Measurements from ENCODE around the gene DOC2B.
"Not testable (repeated sequence)": the region's sequence is repeated elsewhere in the genome, so short reads cannot be mapped to it uniquely, and the experiment has no call there.

DNA sequence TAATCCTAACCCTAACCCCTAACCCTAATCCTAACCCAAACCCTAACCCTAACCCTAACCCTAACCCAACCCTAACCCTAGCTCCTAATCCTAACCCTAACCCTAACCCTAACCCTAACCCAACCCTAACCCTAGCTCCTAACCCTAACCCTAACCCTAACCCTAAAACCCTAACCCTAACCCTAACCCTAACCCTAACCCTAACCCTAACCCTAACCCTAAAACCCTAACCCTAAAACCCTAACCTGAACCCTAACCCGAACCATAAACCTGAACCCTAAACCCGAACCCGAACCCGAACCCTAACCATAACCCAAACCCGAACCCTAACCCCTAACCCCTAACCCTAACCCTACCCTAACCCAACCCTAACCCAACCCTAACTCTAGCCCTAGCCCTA is 68.3 kb downstream of the DOC2B start:
- not testable (repeated sequence) for TF ChIP-seq CTCF (conservative IDR thresholded peaks at IDR 0.05; ENCODE audit: low read depth, low read length); EZH2 (IDR thresholded peaks at IDR 0.05; ENCODE audit: borderline replicate concordance, low read depth, low read length, poor library complexity, severe bottlenecking)
